Measurements from ENCODE around the gene GPR87.
A peak's percentile ranks its signal among the peaks of the same experiment; 100 is the strongest.

The GPR87 gene

DNA sequence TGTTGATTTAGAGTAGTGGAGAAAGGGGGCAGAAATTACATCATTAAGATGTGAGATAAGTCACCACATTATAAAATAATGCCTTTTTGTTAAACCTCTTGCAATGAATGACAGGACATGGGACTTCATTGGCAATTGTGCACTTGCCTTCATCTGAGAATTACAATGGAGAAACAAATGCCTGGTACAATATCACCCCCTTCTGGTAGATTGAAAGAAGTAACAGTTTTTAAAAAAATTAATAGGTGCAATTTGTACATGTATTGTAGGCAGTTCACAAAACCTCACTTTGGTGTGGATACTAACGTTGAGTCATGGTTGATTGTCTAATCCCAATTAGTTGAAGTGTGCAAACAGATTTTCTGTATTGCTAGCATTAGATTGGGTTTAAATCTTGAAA lies 33.7 kb downstream of the GPR87 start:
- TF ChIP-seq, protein P1, sequence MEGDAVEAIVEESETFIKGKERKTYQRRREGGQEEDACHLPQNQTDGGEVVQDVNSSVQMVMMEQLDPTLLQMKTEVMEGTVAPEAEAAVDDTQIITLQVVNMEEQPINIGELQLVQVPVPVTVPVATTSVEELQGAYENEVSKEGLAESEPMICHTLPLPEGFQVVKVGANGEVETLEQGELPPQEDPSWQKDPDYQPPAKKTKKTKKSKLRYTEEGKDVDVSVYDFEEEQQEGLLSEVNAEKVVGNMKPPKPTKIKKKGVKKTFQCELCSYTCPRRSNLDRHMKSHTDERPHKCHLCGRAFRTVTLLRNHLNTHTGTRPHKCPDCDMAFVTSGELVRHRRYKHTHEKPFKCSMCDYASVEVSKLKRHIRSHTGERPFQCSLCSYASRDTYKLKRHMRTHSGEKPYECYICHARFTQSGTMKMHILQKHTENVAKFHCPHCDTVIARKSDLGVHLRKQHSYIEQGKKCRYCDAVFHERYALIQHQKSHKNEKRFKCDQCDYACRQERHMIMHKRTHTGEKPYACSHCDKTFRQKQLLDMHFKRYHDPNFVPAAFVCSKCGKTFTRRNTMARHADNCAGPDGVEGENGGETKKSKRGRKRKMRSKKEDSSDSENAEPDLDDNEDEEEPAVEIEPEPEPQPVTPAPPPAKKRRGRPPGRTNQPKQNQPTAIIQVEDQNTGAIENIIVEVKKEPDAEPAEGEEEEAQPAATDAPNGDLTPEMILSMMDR (IDR thresholded peaks at IDR 0.05) = peak; percentile 63

DNA sequence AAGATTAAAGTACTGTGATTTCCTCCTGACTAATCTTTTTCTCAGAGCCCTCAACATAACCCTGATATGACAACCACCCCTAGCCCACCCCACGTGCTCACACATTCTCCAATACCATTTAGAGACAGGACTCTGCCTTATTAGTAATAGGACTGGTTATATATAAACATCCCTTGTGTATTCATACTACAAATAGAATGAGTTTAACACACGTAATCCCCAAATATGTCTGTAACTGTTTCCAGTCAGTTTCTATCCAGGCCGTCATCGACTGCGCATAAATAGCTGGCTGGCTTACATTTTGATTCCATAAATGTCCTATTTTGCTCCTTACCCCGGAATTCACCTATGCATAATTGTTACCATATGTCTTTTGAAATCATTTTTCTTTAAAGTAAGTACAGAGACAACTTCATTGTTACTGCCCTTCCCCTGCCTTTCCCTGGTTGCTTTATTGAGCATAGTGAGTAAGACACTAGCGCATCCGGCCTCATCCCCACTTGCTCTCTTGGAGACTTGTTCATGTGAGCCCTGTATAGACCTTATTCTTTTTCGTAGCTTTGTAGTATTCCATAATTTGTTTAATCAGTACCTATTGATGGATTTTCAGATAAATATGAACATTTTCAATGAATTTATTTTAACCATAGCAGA lies 34.8 kb downstream of the GPR87 start:
- TF ChIP-seq, protein P1 (IDR thresholded peaks at IDR 0.05) = no peak

DNA sequence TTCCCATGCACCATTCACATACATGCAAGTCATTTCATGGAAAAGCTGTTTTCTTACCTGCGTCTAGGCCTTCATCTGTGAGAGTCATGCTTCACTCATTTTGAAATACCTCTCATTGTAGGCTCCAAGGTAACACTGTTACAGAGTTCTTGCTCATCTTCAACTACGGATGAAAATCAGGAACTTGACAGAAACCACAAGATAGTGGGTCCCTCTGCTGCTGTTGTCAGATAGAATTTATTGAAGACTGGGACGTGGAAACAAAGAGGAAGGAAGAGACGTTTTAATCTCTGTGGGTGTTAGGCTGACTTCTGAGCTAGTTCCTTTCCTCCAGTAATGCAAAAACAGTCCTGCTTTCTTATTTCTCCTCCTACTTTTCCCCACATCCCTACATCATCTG lies 38.4 kb downstream of the GPR87 start, which contains the start of gene P2RY14:
P2RY14 (minus strand) TSS at position 313 of the 400 bp plus-strand sequence. CDS start 64,226 bp downstream, outside the sequence.
- TF ChIP-seq, protein P1 (IDR thresholded peaks at IDR 0.05) = no peak

DNA sequence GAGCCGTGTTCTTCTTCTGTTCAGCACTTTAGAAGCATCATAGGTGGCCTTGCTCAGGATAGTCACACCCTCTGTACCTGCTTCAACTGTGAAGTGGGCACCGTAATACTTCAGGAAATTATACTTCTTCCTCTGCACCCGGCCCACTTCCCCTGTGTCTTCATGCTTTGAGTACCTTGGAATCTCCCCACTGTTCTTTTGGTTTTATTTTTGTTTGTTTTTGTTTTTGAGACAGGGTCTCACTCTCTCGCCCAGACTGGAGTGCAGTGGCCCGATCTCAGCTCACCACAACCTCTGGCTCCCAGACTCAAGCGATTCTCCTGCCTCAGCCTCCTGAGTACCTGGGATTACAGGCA lies 40.0 kb downstream of the GPR87 start:
- TF ChIP-seq, protein P1 (IDR thresholded peaks at IDR 0.05) = no peak

DNA sequence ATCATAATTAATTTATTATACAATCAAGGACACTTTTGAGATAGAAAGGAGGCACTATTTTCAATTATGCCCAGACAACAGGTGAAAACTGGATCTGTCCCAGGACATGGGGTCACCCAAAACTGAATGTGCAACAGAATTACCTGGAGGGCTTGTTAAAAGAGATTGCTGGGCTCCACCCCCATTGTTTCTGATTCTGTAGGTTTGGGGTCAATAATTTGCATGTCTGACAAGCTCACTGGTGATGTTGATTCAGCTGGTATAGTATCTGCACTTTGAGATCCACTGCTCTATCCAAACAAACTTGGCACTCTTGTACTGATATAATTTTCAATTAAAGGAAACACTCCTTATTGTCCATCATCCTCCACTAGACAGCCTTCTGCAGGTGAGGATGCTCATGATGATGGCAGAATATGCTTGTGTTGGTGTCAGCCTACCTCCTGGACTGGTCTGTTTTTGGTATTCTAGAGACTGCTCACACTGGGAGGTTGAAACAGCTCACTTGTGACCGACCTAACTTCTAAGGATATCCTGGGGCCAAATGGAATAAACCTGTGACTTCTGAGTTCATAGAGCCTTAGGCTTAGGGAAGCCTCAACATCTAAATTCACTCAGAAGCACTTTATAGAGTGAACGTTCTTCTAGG lies 40.5 kb downstream of the GPR87 start:
- TF ChIP-seq, protein P1 (IDR thresholded peaks at IDR 0.05) = no peak

DNA sequence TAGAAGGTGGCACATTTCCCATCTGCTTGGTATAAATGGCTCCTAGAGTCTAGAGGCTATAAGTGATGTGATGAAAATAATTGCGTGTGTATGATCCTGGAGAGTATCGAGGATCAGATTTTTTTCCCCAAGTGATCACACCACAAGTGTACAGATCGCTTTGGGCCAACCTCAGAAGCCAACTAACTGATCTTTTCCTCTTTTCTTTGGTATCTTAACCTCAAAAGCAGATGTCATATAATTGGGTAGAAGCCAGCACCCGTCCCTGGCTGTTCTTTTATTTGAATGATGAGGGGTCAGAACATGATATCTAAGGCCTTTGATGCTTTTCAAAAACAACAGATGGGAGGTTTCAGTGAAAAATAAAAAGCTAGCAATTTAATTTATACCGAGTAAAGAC lies 41.5 kb downstream of the GPR87 start:
- TF ChIP-seq, protein P1 (IDR thresholded peaks at IDR 0.05) = no peak

DNA sequence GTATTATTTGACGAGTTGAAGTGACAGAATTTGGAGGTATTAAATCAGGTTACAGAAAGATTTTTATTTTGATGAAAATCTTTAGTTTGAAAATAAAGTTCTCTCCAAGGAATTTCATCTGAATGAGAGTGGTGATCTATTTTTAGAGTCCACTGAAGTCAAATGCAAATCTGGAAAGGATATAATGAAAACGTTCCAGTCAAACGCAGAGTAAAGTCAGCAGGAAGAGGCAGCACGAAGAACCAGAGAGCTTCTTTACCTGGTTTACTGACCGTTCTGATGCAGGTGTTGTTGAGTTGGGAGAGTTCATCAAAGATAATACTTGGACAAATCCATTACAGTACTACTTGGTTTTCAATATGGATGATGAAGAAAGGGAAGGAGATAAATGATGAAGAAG lies 47.0 kb downstream of the GPR87 start:
- TF ChIP-seq, protein P1 (IDR thresholded peaks at IDR 0.05) = no peak
